HG03378 (cell line): ENCODE data around the gene GPRIN2.

Experiments
- ATAC-seq: cut with Tn5 transposase; IDR thresholded peaks from one replicate; pipeline ENCODE4 v1.9.1; 2021; ENCODE audit warnings: mild to moderate bottlenecking, moderate library complexity; ENCODE audit not compliant: unreplicated experiment

GPRIN2 gene

DNA sequence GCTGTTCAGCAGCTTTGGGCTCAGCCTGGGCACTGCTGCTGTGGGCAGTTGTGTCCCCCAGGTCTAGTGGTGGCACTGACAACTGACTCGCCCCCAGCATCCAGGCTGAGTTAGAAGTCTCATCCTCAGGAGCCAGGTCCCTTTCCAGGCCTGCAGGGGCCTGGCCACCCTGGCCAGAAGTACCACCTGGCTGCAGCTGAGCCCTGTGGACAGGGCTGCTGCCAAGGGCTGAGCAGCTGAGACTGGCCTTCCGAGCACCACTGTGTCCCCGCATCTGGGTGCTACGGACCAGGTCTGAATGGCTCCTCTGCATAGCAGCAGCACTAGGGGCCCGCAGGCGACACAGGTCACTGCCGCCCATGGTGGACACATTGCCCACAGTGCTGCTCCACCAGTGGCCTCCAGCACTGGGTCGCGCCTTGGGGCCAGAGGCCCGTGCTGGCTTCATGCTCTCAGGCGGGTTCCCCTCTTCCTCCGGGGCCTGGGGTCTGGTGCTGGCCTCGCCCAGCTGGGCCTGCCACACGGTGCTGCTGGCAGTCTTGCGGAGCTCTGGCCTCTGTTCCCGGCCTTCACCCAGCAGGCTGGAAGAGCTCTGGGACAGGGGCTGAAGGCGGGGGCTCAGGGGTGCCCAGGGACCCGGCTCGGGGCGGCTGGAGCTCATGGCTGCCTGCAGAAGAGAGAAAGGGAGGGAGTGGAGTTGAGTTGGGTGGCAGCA is 6.2 kb downstream of the GPRIN2 start:
- no peak for ATAC-seq

DNA sequence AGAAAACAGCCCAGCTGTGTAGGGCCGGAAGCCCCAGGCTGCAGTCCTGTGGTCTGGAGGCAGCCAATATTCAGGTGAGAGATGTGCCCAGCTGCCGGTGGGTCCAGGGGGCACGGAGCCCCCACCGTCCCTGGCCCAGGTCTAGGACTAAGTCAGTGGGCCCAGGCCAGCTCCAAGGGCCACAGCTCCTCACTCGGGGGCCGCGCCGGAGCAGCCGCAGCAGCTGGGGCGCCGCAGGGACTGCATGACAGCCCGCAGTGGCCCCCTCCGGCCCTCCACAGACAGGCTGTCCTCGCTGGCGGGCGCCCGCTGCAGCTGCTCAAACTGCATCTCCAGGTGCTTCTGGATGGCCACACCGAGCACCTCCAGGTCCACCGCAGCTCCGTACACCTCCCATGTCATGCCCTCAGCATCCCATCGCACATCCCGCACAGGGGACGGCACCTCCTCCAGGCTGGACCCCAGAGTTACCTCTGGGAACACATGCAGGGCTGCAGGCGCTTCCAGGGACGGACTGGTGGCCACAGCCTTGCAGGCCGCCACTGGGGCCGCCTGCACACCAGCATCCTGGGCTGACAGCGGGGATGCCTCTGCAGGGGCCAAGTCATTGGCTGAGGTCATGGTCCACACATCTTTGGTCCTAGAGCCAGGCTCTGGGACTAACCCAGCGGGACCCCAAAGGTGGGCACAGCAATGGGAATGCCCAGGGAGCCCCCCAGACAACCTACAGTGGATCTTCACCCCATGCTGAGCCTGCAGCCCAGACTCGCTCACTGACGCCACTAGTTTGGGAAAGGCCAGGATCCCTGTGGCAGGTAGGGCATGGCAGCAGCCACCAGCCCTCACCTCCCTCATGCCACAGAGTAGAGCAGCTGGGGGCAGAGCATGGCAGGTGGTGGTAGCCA is 7.0 kb downstream of the GPRIN2 start:
- no peak for ATAC-seq

DNA sequence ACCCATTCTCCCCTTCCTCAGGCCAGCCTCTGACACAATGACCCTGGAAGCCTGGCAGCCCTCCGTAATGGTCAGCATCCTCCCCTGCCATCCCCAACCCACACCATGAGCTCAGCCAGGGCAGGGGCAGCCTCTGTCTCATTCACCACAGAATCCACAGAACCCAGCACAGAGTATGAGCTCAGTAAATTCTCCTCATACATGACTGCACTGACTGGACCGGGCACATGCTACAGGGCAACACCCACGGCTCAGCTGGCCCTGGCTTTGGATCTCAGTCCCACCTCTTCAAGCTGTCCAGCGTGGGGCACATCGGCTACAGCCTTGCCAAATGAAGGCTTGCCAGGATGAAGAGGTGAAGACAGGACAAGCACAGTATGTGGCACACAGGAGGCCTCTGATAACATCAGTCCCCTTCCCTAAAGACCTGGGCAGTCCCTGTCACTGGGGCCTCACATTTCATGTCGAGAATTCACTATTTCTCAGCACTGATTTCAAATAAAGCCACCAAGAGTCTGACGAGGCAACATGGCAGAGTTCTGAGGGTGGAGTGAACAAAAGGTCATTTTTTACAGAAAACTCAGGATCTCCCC is 7.9 kb downstream of the GPRIN2 start:
- no peak for ATAC-seq

DNA sequence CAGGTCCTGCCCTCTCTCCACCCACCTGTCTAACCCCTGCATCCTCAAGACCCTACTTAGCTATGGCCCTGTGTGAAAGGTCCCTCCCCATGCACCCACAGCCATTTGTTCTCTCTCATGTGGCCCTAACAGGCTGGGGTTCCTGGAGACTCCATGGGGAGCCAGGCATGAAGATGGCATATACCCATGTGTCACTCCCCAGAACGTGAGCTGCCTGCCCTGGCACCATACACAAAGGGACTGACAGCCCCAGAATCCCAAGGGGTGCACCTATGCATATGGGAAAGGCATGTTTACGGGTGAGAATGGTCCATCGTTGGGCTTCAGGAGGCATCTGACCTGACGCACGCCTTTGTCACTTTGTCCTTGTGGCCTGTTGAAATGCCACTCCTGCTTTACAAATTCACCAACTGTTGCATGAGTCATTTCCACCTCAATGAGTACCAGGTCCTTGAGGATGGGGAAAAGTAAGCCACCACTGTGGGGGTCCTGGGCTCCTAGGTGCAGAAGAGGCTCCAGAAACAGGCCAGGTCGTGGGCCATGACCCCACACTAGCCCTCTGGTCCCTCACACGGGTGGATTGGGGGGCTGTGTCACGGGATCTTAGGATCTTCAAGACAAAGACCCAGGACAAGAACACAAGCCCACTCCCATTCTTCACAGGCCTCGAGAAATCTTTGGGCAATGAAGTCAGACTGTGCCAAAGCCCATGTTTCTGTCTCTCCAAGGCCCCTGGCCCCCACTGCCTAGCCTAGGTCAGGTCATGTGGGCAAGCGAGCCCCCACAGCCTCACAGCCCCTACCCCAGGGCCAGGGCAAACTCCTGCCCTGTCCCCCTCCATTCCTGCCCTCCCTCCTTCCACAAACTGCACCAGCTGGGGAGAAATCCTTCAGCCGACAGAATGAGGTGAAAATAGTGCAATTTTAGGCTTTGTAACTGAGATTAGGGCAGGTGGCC is 8.6 kb downstream of the GPRIN2 start:
- ATAC-seq: no peak

DNA sequence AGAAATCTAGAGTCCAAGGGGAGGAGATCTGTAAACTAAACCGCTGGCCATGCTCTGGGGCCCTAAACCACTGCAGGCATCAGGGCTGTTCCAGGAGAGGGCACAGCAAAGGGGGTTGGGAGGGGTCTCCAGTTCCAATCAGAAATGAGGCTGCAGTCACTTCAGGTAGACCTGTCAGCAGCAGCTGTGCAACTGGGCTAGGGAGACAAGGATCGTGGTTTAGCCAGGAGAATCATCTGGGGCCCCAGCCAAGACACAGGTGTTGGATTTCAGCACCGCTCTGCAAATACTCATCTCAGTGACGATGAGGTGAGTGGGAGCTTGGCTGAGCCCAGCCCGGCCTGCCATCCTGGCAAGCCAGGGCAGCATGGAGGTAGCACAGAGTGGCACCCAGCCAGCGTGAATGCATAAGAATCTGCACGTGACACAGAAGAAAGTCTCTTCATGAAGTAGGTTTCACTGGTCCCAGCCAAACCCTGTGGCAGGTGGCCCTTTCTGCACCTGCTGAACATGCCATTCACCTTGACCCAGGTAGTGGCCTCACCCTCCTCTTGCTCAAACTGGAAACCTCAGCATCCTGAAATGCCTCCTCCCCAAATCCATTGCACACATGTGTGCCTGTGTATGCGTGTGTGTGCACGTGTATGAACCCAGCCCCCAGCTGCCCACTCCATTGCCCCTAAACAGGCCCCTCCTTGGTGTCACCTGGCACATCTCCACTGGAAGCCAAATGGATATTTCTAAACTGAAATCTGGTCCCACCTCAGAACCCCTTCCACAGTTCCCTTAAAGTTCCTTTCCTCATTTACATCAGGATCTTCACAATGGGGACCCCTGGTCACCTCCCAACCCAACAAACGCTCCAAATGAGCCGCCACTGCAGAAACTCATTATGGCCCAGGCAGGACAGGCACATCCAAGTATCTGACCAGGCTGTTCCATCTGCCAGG is 9.6 kb downstream of the GPRIN2 start:
- ATAC-seq: no peak

DNA sequence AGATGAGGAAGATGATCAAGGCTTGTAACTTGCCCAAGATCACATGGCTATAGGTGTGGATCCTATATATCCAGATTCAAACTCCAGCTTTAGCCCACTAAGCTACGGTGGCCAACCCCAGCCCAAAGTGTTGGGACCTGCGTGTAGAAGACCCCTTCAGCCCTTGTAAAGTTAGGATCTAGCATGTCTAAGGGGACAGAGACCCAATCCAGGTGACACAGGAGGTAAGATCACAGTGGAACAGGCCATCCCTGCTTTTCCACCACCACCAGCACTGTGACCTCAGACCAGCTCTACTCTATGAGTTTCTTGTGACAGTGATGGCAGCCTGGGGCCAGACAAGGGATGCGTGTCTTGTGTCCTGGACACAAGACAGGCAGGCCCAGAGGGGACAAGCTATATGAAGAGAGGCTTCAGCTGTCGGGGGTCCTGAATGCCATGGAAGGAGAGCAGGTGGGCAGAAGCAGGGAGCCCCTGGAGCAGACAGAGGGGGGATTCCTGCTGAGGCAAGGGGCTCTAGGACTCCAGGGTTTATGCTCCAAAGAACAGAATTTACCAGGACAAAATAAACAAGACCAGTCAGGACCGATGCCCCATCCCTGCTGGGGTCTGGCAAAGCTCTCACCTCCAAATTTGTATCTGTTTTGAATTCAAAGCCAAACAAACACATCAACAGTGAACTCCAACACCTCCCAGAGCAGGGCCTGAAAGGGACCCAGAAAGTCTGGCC is 10.4 kb downstream of the GPRIN2 start:
- no peak for ATAC-seq

DNA sequence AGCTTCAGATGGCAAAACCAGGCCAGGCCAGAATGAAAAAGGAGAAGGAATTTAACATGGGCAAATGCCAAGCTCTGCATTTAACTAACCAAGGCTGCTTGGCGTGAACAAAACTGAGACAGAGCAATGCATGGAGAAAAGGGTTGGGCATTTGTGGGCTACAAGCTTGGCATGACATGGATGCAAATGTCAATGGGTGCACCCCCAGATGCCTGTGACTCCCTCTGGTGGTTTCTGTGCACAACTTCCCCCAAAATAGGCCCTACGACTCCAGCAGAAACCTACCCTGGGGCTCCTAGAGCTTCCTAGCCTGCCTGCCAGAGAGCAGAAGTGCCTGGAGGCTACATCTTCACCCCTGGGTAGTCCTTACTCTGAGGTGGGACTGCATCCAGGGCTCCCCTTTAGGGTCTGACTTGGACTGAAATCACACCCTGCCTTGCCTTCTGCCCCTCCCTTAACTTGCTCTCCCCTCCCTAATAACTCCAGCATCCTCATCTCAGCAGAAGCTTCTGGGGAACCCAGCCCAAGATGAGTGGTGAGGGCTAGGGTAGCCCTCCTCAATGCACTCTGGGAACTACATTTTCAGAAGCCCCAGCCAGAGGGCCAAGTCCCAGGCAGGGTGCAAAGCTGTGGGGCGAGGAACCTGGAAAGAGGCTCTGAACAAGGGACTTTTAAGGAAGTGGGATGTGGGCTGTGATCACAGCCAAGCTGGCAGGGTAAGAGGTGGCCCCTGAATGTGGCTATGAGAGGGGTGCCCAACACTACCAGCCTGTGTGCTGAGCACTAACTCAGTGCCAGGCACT is 11.3 kb downstream of the GPRIN2 start:
- no peak for ATAC-seq

DNA sequence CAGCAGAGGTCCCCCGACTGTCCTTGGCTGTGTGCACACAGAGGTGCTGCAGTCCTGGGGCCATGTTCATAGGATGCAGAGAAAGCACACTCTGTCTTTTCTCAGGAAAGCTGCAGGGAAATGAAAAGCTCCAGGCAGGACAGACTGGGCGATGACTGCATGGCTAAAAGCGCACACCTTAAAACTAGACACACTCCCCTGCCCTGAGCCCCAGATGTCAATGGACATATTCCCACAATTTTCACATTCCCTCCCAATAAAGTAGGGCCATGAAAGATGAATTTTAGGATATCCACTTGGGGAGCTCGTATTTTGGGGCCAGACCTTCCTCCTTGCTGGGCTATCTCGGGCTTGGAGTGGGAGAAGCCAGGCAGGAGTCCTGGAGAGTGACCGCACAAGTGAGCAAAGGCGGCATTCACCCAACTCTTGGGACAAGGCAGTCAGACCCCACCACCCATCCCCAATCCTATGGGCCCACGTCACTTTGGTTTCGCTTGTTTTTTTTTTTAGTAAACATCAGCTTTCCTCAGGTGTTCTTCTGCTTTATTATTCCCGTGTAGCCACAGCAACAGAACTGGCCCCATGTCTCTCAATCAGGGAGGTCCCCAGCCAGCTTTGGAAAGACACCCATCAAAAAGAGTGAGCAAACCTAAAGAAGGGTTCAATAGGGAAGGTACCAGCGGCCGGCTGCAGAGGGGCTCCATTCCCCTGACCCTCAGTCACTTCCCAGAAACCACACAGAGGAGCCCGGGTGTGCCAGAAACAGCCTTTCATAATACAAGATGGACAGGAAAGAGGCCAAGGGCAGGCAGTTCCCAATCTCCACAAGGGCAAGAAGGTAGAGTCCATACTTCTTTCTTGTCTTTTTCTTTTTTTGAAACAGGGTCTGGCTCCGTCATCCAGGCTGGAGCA is 12.7 kb downstream of the GPRIN2 start:
- ATAC-seq: no peak

DNA sequence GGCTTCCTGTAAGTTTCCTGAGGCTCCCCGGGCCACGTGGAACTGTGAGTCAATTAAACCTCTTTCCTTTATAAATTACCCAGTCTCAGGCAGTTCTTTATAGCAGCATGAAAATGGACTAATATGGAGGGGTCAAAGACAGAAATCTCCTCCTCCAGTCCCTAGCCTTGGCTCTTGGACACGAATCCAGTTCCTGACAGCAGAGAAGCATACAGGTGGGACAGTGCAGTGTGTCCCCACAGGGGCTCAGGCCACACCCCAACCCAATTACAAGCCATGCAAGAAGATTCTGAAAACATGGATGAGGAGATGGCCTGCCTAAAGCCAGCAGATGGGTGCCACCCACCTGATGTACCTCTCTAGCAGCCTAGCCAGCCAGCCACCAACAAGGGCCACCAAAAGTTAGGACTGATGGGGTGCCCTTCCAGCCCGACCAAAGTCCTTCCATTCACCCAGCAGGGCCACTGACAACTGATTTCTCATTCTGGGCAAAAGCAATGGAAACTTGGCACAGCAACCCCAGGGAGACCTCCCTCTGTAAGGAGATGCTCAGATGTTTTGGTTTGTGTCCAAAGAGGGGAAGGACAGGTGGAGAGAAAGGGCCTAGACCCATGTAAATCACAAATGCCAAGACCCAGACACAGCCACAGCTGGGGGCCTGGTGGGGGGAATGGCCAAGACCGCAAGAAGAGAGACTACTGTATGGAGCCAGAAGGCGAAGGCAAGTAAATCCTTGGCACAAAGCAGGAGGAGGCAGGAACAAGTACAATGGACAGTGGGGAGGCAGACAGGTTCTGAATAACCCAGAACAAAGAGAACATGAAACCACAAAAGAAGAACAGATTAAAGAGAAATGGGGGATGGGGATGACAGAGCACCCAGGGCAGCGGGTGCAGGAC is 13.6 kb downstream of the GPRIN2 start:
- ATAC-seq: no peak

DNA sequence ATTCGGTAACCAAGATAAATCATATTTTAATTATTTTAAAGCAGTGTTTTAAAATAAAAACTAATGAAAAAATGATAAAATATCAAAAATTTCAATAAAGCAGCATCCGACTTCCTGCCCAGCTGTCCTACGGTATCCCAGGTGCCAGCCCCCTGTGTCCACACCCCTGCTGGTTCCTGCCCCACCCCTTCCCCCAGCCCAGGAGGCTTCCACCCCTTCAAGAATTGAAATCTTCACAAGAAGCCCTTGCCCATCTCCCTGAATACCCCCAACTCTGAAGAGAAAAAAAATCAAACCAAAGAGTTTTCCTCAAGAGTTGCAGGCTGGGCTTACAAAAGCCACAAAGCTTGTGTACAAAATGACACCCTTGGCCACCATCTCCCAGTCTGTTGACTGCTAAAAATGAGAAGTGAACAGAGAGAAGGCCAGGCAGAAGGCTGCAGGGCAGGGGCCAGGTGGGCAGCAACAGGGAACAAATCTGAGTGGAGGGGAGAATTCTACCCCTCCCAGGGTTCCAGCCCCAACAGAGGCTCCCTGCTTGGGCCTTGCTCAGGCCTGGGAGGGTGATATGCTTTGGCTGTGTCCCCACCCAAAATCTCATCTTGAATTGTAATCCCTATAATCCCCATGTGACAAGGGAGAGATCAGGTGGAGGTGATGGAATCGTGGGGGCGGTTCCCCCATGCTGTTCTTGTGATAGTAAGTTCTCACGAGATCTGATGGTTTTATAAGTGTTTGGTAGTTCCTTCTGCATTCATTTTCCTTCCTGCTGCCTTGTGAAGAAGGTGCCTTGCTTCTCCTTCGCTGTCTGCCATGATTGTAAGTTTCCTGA is 14.5 kb downstream of the GPRIN2 start:
- no peak for ATAC-seq

DNA sequence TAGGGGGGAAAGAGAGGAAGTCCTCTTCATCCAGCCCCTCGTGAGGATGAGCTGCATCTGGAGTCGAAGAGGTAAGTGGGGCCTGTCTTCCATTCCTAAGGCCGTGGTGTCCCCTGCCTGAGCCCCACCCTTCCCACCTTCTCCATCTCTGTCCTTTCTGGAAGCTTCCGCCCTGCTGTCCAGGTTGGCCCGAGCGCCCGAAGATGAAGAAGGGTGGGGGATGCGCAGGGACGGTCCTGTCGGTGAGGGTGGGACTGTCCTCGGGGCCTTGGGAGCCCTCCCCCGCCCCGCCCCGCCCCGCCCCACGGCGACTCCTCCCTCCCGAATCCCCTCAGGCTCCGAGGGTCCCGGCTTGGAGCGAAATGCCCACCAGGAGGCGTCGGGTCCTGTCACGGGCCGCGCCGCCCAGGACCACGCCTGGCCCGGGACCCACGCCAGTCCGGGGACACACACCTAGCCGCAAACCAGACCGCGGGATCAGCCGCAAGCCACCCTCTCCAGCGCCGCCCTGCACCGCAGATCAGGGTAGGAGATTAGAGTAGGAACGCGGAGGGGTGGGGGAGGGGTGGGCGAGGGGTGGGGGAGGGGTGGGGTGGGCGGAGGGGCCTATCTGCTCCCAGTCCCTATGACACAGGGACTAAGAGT is 15.3 kb downstream of the GPRIN2 start:
- ATAC-seq: no peak

DNA sequence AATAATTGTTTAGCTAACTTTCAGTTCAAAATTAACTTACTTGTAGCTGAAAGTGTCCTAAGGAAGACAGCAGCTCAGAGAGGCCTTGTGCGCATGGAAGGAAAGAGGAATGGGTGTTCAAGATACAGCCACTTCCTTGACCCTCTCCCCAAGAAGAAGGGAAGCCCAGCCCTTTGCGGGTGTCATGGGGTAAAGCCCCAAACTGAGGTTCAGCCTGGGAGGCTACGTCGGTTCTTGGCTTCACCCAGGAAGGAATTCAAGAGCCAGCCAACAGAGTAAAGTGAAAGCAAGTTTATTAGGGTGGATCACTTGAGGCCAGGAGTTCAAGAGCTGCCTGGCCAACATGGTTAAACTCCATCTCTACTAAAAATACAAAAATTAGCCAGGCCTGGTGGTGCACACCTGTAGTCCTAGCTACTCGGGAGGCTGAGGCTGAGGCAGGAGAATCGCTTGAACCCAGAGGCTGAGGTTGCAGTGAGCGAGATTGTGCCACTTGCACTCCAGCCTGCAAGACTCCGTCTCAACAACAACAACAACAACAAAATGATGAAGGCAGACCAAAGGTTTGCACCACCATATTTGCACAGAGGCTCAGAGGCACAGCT is 15.9 kb downstream of the GPRIN2 start:
- no peak for ATAC-seq

DNA sequence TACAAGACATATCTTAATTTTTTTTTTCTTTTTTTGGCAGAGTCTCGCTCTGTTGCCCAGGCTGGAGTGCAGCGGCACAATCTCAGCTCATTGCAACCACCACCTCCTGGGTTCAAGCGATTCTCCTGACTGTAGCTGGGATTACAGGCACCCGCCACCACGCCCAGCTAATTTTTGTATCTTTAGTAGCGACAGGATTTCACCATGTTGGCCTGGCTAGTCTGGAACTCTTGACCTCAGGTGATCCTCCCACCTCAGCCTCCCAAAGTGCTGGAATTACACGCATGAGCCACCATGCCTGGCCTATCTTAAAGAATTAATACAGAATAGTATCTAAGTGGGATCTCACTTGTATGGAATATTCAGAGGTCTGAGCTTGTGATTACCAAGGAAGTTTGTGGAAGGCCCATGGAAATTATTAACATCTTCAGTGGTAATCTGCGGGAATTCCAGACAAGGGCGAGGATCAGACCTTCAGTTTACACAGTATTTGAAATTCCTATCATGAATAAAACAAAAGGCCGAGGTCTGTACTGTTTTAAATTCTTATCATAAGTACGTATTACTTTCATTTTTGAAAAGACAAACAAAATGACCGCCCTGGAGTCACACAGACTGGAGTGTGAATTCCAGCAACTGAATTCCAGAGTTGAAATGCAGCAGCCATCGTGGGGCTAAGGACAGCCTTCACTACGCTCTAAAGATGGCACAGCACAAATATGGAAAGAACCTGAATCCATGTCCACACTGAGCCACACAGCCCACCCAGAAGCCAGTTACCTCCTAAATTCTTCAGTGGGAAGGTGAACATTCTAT is 16.7 kb downstream of the GPRIN2 start:
- no peak for ATAC-seq
